Myocyte (in vitro differentiated cells): ENCODE measurements around the gene STUM. TPM values are rescaled to one million over a fixed set of nuclear protein-coding genes. Genes with fewer than 3 reads are reported as not detected.

Source experiments
- DNase-seq: peaks from one replicate; pipeline ENCODE4 v3.0.0-alpha.2; 2012; ENCODE audit warnings: low read depth
- total RNA-seq: library from RNA; depleted of rRNA; stranded (reverse); fragments of >200 nt; gene quantifications from 2 replicates; pipeline ENCODE4 v1.2.3, GENCODE V29; 2014

STUM gene
- total RNA-seq, 1 donor from 2014 or later: 0.16 TPM

- no peak for DNase-seq
Observed at GRCh38 chr1:226558036-226558650, 9.6 kb downstream of the STUM start.

- no peak for DNase-seq
Observed at GRCh38 chr1:226560243-226560642, 11.7 kb downstream of the STUM start.

GRCh38 chr1:226562989-226563388 is 14.4 kb downstream of the STUM start:
- no peak for DNase-seq

- no peak for DNase-seq
Observed at GRCh38 chr1:226563666-226564065, 15.1 kb downstream of the STUM start.

- DNase-seq: no peak
Observed at GRCh38 chr1:226565476-226565875, 16.9 kb downstream of the STUM start.

DNA sequence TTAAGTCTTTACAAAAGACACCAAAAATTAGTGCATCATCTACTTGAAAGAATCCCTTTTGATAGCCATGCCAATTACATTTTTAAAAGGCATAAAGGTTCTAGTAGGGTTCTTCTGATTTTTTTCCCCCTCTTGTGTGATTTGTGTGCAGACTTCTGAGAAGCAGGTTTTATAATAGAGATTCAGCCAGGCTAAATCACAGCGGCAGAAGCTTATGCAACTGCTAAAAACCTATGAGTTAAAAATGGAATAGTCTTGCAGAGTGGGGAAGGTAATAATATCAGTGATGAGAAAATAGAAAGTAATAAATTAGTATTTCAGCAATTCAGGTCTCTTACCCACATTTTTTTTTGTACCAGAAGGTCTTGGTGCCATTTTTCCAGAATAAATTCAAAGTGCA is 17.7 kb downstream of the STUM start:
- DNase-seq: no peak

- no peak for DNase-seq
Observed at GRCh38 chr1:226566760-226567159, 18.2 kb downstream of the STUM start.

GRCh38 chr1:226568077-226568831 is 19.7 kb downstream of the STUM start:
- no peak for DNase-seq

DNA sequence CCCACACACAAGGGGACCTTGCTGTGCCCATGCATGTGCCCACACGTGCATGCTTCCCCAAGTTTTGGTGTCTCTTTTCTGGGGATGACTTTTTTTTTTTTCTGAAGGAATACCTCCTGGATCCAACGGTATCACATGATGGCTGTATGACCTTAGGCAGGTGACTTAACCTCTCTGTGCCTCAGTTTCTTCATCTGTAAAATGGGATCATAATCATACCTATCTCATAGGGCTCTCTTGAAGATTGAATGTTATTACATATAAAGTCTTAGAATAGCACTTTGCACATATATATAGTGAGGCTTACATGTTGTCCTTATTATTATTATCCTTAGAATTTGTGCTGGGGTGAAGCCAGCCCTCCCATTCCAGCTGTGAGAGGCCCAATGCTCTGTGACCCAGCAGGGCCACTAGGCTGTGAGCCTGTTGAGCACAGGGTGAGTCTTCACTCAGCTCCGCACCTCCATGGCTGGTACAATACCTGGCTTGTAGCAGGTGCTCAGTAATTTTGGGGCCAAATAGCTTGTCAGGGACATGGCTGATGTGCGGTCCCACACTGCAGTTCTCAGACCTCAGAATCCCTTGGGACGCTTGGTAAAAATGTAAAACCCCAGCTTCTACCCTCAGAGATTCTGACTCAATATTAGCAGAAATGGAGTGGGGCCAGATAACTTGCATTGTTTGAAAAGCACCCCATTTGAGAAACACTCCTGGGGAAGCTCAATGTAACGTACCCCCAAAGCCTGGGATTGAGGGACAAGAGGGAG is 20.6 kb downstream of the STUM start:
- DNase-seq: no peak

- peak; percentile 71 for DNase-seq
Observed at GRCh38 chr1:226569879-226570547, 21.4 kb downstream of the STUM start.

DNA sequence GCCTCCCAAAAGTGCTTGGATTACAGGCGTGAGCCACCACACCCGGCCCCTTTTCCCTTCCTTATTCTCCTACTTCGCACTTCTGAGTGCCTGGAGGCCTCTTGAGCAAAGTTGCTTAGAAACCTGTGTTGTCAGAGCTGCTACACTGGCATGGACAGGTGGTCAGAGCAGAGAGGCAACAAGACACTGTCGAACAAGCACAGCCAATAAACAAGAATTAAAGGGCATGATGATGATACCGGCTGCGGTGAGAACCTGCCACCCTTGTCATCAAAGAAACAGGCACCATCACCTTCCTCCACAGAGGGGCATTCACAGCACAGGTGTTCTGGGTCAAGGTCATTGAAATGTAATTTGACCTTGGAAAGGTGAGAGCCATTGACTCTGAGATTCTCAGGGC is 23.3 kb downstream of the STUM start:
- no peak for DNase-seq

- no peak for DNase-seq
Observed at GRCh38 chr1:226572325-226572726, 23.8 kb downstream of the STUM start.

DNA sequence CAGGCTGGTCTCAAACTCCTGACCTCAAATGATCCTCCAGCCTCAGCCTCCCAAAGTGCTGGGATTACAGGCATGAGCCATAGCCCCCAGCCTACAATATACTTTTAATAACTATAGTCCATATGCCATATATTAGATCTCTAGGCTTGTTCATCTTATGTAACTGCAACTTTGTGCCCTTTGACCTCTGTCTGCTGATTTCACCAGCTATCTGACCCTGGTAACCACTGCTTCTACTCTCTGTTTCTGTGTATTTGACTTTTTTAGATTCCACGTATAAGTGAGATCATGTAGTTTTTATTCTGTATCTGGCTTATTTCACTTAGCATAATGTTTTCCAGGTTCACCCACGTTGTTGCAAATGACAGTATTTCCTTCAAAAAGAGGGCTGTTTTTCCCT is 25.5 kb downstream of the STUM start:
- no peak for DNase-seq

- DNase-seq: no peak
Observed at GRCh38 chr1:226574591-226575435, 26.2 kb downstream of the STUM start.

- DNase-seq: no peak
Observed at GRCh38 chr1:226575436-226575720, 26.8 kb downstream of the STUM start.

- no peak for DNase-seq
Observed at GRCh38 chr1:226575739-226576378, 27.3 kb downstream of the STUM start.

GRCh38 chr1:226576601-226577000 is 28.0 kb downstream of the STUM start:
- no peak for DNase-seq

DNA sequence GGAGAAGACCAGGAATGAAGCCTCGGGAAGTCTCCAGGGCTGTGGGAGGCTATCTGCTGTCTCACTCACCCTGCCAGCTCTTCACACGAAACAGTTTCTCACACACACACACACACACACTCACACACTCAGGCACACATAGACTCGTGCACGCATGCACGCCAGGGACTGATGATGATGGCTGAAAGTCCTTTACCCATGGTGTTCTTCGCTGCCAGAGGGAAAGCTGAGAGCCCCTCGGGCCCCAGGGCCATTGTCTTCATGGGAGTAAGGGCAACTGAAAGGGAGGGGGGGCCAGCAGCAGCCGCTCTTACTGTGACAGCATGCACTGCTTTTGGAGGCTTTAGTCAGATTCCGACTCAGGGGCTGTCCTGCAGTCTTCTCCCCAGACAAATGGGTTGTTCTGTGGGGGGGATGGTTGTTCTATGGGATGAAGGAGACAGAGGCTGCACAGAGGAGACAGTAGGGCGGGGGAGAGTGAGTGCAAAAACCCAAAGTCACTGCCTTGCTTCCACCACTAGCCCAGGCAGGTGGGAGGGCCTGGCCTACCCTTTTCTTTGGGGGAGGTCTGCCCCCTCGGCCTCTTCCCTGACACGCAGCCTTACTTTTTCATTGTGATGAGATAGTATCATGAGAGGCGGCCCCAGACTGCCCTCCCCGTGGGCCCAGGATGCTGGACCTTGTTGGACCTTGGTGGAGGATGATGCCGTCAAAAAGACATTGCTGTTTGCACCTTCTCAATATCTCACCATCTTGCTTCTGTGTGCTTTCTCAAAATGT is 29.0 kb downstream of the STUM start:
- DNase-seq: no peak

GRCh38 chr1:226578946-226579578 is 30.5 kb downstream of the STUM start:
- DNase-seq: no peak
